GM18499 (cell line): Measurements from ENCODE around the gene ZC3H18.

ENCODE experiments used
- ATAC-seq: cut with Tn5 transposase; IDR thresholded peaks from one replicate; pipeline ENCODE4 v1.9.1; 2021; ENCODE audit warnings: moderate number of reproducible peaks; ENCODE audit not compliant: insufficient read depth, unreplicated experiment

ZC3H18 gene

DNA sequence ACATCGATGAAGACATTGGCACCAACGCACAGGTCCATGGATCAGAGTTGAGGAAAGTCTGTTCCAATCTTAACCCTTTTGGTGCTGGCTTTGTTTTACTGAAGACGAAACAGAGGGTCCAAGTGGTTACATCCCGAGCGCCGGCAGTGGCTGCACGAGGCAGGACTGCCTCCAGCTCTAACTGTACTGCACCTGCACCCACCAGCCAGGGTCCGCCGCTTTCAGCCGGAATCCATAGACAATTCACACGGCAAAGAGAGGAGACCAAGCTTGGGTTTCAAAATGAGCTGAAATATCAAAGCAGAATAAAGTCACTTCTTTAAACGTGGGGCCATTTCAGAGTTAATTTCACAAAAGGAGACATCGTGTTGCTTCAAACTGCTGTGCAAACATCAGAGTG lies 21.2 kb upstream of the ZC3H18 start:
- no peak for ATAC-seq

DNA sequence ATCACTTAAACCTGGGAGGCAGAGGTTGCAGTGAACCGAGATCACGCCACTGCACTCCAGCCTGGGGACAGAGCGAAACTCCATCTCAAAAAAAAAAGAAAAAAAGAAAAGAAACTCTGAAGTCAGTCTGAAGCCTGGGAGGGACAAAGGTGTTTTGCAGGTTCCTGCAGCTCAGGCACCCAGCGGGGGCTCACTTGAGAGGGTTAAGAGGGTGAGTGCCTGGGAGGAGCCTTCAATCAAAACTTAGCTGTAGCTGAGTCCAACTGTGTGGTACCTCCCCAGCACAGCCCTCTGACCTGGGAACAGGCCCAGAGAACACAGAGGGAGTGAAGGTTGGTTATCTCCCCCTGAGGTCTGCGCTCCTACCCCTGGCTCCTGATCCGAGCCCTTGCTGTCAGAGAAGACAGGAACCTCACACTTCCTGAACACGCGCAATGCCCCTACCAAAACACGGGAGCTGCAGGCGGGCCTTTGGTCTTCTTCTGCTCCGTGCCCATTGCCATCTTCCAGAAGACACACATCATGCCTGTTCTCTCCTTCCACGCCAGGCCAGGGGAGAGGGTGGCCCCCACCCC lies 20.4 kb upstream of the ZC3H18 start:
- no peak for ATAC-seq

- ATAC-seq = no peak
Observed at GRCh38 chr16:88550246-88550661, 19.9 kb upstream of the ZC3H18 start.

- ATAC-seq = no peak
Observed at GRCh38 chr16:88552166-88552565, 18.0 kb upstream of the ZC3H18 start.

- no peak for ATAC-seq
Observed at GRCh38 chr16:88552815-88553214, 17.4 kb upstream of the ZC3H18 start.

GRCh38 chr16:88553739-88554138 lies 16.5 kb upstream of the ZC3H18 start:
- no peak for ATAC-seq

DNA sequence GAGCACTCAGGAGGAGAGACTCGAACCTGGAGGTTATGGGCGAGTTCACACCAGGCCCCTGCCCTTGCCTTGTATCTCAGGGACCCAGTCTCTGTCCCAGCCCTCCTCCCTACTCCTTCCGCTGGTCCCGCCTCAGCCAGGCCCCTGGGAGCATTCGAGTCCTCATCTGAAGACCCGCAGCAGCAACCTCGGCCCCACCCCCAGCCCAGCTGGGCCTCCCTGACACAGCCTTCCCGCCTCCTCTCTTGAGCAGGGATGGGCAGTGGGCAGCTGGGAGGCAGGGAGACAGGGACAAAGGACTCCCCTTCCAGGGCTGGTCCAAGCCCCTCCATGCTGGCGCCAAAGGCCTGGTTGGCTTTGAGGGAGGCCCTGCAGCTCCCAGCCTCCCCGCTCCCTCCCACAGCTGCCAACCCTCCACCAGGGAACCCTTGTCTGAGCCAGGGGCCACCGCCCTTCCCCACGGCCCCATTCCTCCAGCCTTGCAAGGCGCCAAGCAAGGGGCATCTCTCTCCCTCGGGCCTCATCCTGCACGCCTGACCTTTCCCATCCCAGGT lies 15.4 kb upstream of the ZC3H18 start:
- ATAC-seq = no peak

DNA sequence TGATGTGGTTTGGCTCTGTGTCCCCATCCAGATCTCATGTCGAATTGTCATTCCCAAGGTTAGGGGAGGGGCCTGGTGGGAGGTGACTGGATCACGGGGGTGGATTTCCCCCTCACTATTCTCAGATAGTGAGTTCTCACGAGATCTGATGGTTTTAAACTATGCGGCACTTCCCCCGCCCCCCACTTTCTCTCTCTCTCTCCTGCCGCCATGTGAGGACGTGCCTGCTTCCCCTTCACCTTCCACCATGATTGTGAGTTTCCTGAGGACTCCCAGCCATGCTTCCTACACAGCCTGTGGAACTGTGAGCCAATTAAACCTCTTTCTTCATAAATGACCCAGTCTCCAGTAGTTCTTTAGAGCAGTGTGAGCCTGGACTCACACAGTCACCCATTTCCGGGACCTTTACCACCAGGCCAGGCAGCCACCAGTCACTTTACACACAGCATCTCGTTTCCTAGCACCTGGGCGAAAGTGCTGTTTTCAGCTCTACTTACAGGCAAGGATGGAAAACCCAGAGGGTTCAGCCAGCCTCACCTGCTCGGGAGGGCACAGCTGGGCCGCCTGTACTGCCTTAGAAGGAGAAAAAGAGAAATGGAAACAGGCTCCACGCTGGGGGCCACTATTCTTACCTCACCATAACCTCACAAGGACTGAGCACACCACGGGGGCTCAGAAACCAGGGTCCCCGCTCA lies 13.8 kb upstream of the ZC3H18 start:
- ATAC-seq = no peak

DNA sequence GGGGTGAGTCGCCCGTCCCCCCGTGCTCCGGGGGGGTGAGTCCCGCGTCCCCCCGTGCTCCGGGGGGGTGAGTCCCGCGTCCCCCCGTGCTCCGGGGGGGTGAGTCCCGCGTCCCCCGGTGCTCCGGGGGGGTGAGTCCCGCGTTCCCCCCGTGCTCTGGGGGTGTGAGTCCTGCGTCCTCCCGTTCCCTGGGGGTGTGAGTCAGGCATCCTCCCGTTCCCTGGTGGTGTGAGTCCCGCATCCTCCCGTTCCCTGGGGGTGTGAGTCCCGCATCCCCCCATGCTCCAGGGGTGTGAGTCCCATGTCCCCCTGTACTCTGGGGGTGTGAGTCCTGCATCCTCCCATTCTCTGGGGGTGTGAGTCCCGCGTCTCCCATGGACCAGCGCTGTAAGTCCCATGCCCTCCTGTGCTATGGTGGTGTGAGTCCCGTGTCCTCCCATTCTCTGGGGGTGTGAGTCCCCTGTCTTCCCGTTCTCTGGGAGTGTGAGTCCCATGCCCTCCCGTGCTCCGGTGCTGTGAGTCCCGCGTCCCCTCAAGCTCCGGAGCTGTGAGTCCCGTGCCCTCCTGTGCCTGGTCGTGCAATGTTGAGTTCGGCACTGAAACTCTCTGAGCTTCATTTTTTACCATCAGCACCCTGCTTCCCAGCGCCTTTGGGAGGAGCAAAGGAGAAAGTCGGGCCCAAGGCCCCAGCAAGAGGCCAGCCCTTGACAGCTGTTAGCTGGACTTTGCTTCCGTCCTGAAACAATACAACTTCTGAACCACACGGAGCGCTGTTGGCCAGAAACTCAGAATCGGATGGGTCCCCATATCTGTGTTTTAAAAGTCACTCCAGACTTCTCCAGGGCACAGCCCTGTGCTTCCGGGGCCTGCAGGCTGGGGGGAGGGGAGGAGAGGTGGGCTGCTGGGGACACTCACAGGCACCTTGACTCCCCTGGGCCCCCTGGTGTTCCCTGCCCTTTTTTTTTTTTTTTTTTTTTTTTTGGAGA lies 11.5 kb upstream of the ZC3H18 start:
- no peak for ATAC-seq

DNA sequence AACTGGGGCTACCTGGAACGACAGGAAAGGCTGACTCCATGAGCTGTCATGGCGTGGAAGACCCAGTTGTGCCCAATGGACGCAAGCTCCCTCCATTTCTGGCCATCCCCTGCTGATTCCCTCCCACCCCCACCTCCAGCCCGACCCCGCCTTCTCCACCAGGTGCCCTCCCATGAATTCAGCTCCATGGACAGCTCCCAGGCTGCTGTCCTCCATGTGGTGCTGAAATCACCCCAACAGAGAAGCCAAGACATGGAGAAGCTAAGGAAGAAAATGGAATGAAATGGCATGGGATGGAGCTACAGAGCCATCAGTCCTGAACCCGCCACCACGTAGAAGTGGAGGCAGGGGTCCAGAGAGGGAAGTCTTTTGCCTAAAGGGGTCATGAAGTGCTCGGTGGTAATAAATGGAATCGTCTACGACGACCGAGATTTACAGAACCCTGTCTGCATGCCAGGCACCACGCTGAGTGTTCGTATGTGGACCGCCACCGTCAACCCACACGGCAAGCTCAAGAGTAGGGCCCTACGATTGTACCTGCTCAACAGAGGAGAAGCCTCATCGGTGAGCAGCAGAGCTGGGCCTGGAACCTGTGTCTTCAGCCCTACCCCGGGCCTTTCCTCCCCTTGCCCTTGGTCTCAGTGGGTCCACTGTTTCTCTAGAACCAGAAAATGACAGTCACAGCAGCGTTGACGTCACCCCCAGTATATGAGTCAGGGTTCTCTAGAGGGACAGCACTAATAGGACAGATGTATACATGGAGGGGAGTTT lies 9.3 kb upstream of the ZC3H18 start:
- no peak for ATAC-seq

- no peak for ATAC-seq
Observed at GRCh38 chr16:88561485-88562359, 8.5 kb upstream of the ZC3H18 start.

- no peak for ATAC-seq
Observed at GRCh38 chr16:88566158-88566557, 4.0 kb upstream of the ZC3H18 start.

DNA sequence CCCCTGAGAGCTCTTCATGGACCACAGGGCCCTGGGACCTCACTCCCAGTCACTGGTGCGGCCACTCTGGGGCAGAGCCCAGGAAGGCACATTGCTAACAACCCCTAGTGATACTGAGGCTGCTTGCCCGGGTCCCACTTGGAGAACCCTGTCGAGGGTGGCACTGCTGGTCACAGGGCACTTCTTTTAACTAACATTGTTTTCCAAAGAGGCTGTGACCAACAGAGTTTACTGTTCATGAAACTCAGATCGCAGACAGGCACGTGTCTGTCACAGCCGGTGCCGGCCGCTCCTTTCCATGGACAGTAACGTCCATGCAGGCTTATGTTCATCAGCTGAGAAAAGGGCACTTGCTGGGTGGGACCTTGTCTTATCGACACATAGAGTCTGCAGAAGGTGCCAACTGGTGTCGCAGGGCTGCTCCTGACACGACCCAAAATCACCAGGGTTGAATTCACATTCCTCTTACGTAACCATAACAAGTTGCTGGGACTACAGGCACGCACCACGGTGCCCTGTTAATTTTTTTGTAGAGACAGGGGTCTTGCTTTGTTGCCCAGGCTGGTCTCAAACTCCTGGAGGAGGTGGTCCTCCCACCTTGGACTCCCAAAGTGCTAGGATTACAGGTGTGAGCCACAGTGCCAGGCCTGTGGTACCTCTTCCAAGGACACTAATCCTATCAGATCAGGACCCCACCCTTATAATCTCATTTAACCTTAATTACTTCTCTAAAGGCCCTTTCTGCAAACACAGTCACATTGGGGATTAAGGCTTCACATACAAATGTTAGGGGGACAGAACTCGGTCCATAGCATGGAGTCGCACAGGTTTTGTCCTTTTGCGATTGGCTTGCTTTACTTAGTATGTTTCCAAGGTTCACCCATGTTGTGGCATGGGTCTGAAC lies 1.2 kb upstream of the ZC3H18 start:
- ATAC-seq = no peak

DNA sequence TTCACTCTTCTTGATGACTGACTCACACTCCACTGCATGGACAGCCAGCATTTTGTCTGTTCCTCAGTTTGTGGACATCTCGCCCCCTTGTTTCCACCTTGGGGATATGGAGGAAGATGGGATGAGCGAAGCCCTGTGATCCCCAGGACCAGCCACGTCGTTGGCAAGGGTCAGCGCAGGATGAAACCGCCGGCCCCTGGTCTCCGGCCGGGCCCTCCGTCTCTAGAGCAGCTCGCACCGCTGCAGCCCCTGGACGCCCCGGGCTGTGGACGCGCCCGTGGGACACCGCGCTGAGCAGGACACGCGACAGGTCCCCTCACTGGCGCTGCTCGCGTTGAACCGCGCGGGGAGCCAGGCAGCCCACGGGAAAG lies 604 bp upstream of the ZC3H18 start:
- no peak for ATAC-seq

GRCh38 chr16:88570691-88571092 lies 489 bp downstream of the ZC3H18 start:
- no peak for ATAC-seq

DNA sequence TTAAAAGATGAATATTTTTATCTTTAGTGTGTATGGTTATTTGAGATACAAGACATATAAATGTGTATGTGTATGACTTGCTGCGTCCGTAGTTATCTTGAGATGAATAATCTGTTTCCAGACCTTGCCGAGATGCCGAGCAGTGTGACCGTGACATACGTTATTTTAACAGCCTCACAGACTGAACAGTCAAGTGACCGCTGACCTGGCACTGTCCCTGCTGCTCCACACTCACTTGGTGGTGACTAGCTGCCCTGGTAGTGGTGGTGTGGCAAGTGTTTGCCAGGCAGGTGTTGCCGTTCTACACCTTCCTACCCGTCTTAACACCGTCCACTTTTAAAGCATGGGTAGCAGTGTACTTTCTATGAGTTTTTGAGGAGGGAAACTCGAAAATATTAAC lies 5.0 kb downstream of the ZC3H18 start:
- no peak for ATAC-seq

DNA sequence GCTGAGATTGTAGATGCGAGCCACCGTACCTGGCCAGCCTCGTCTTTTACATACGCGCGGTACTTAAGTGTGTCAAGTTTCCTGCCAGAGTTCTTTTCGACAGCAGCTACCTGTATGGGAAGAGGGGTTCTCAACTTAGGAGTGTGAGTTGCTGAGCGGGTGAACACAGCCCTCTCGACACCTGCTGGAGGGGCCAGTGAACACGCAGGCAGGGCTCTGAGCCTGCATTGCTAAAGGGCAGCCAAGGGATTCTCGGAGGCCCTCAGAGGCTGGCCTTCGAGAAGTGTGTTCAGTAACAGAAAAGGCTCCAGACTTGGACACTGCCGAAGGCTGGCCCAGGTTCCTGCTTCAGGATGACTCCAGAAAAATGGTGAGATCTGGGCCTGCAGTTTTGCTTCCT lies 6.1 kb downstream of the ZC3H18 start:
- ATAC-seq = no peak

GRCh38 chr16:88577166-88577565 lies 7.0 kb downstream of the ZC3H18 start:
- no peak for ATAC-seq
